ELF-1 (cell line): Measurements from ENCODE around the gene SARDH.

ENCODE experiments used
- DNase-seq: peaks from one replicate; pipeline ENCODE4 v3.0.0-alpha.2; 2016; ENCODE audit warnings: low read depth, low spot score

SARDH gene

GRCh38 chr9:133733796-133734533 lies 4.2 kb downstream of the SARDH start:
- no peak for DNase-seq

GRCh38 chr9:133733421-133733795 lies 4.7 kb downstream of the SARDH start:
- DNase-seq = no peak

GRCh38 chr9:133732639-133733408 lies 5.3 kb downstream of the SARDH start:
- no peak for DNase-seq

- peak; percentile 82 for DNase-seq
These were observed 6.1 kb downstream of the SARDH start for GRCh38 chr9:133731876-133732638.

- no peak for DNase-seq
These were observed 7.0 kb downstream of the SARDH start for GRCh38 chr9:133730994-133731715.

- no peak for DNase-seq
These were observed 8.4 kb downstream of the SARDH start for GRCh38 chr9:133729617-133730281.

- DNase-seq = no peak
These were observed 9.1 kb downstream of the SARDH start for GRCh38 chr9:133728856-133729616.

- no peak for DNase-seq
These were observed 10.2 kb downstream of the SARDH start for GRCh38 chr9:133727876-133728441.

- DNase-seq = peak; percentile 39
These were observed 10.8 kb downstream of the SARDH start for GRCh38 chr9:133727277-133727875.

GRCh38 chr9:133726401-133727276 lies 11.5 kb downstream of the SARDH start:
- peak; percentile 81 for DNase-seq

GRCh38 chr9:133725886-133726285 lies 12.3 kb downstream of the SARDH start:
- no peak for DNase-seq

- no peak for DNase-seq
These were observed 19.4 kb downstream of the SARDH start for GRCh38 chr9:133718563-133719315.

- DNase-seq = no peak
These were observed 20.8 kb downstream of the SARDH start for GRCh38 chr9:133717113-133718031.

GRCh38 chr9:133716564-133717112 lies 21.5 kb downstream of the SARDH start:
- DNase-seq = no peak

- no peak for DNase-seq
These were observed 22.1 kb downstream of the SARDH start for GRCh38 chr9:133715866-133716563.
